ENCODE measurements around the gene KISS1R.
"Not testable (repeated sequence)": the region's sequence is repeated elsewhere in the genome, so short reads cannot be mapped to it uniquely, and the experiment has no call there.

Gene KISS1R

GRCh38 chr19:917323-918151, at the start of gene KISS1R:
Gene KISS1R, plus strand, starts transcription at chr19:917333. Its CDS starts 170 bp downstream, at chr19:917503.
- no peak for DNase-seq (ENCODE audit: low read depth in 1 of 2, low spot score in 1 of 2)

GRCh38 chr19:867855-868457, 49.2 kb upstream of the KISS1R start:
- DNase-seq (ENCODE audit: low read depth in 1 of 2, low spot score in 1 of 2): no peak

GRCh38 chr19:868458-869244, 48.5 kb upstream of the KISS1R start:
- no peak for DNase-seq (ENCODE audit: low read depth in 1 of 2, low spot score in 1 of 2)

- no peak for DNase-seq (ENCODE audit: low read depth in 1 of 2, low spot score in 1 of 2)
Observed at GRCh38 chr19:869245-870177, 47.6 kb upstream of the KISS1R start.

GRCh38 chr19:870314-870713, 46.8 kb upstream of the KISS1R start:
- no peak for DNase-seq (ENCODE audit: low read depth in 1 of 2, low spot score in 1 of 2)

GRCh38 chr19:870963-871401, 46.2 kb upstream of the KISS1R start:
- DNase-seq (ENCODE audit: low read depth in 1 of 2, low spot score in 1 of 2): no peak

GRCh38 chr19:871446-872265, 45.5 kb upstream of the KISS1R start:
- DNase-seq (ENCODE audit: low read depth in 1 of 2, low spot score in 1 of 2): no peak

- peak; percentile 54 to 73 for DNase-seq (ENCODE audit: low read depth in 1 of 2, low spot score in 1 of 2)
Observed at GRCh38 chr19:872266-872951, 44.7 kb upstream of the KISS1R start.

GRCh38 chr19:873084-873483, 44.0 kb upstream of the KISS1R start:
- peak; percentile 35 to 64 for DNase-seq (ENCODE audit: low read depth in 1 of 2, low spot score in 1 of 2)

GRCh38 chr19:873561-874041, 43.5 kb upstream of the KISS1R start:
- no peak for DNase-seq (ENCODE audit: low read depth in 1 of 2, low spot score in 1 of 2)

- DNase-seq (ENCODE audit: low read depth in 1 of 2, low spot score in 1 of 2): no peak
Observed at GRCh38 chr19:875265-875879, 41.8 kb upstream of the KISS1R start.

GRCh38 chr19:876089-876488, 41.0 kb upstream of the KISS1R start:
- DNase-seq (ENCODE audit: low read depth in 1 of 2, low spot score in 1 of 2): no peak

GRCh38 chr19:876780-877314, 40.3 kb upstream of the KISS1R start:
- no peak for DNase-seq (ENCODE audit: low read depth in 1 of 2, low spot score in 1 of 2)

GRCh38 chr19:877992-878660, 39.0 kb upstream of the KISS1R start:
- DNase-seq (ENCODE audit: low read depth in 1 of 2, low spot score in 1 of 2): not testable (repeated sequence)

GRCh38 chr19:878751-879561, 38.2 kb upstream of the KISS1R start:
- DNase-seq (ENCODE audit: low read depth in 1 of 2, low spot score in 1 of 2): not testable (repeated sequence)

- DNase-seq (ENCODE audit: low read depth in 1 of 2, low spot score in 1 of 2): no peak
Observed at GRCh38 chr19:879711-880438, 37.3 kb upstream of the KISS1R start.
